DOHH2 (cell line): Measurements from ENCODE around the gene DIS3L.

Experiments used
- CTCF ChIP-seq: fragments of 200-600 bp; sonication (generic); IDR thresholded peaks from one replicate; pipeline ENCODE4 v1.5.1; 2014; ENCODE audit warnings: antibody characterized with exemption, mild to moderate bottlenecking, low read depth, low read length; ENCODE audit not compliant: poor library complexity, severe bottlenecking
- EZH2phosphoT487 ChIP-seq: fragments of 200-600 bp; sonication (generic); IDR thresholded peaks from 2 replicates; pipeline ENCODE4 v1.6.1; 2017; ENCODE audit warnings: borderline replicate concordance, mild to moderate bottlenecking, antibody characterized with exemption, low read length, moderate library complexity, mixed read lengths

- TF ChIP-seq CTCF (no peak), EZH2phosphoT487 (no peak)
Observed at GRCh38 chr15:66291816-66292570, 1.4 kb upstream of the DIS3L start.
